HG02943 (cell line): ENCODE results near the gene CDCA7L.

Experiments
- ATAC-seq: cut with Tn5 transposase; IDR thresholded peaks from one replicate; pipeline ENCODE4 v1.9.1; 2021; ENCODE audit warnings: mild to moderate bottlenecking, low read depth, moderate library complexity; ENCODE audit not compliant: unreplicated experiment

The CDCA7L gene

GRCh38 chr7:21851559-21851967 is 94.1 kb downstream of the CDCA7L start:
- ATAC-seq, result no peak
